H9 (cell line): ENCODE results near the gene ADGRL2. TPM values are rescaled to one million over a fixed set of nuclear protein-coding genes. Genes with fewer than 3 reads are reported as not detected.

ENCODE experiments used
- DNase-seq: peaks from one replicate; pipeline ENCODE4 v3.0.0-alpha.2; 2017
- H2AFZ ChIP-seq: one replicate; pipeline ENCODE4 v1.6.1; 2013; ENCODE audit warnings: mild to moderate bottlenecking, low read length, control low read depth, moderate library complexity
- H2AK5ac ChIP-seq: 2 replicates; pipeline ENCODE4 v1.6.1; 2013; ENCODE audit warnings: low read length, control low read depth, mixed read lengths; ENCODE audit not compliant: insufficient read length
- H2BK120ac ChIP-seq: one replicate; pipeline ENCODE4 v1.6.1; 2013; ENCODE audit warnings: low read depth, mild to moderate bottlenecking, low read length, control low read depth, inconsistent platforms; ENCODE audit not compliant: poor library complexity, severe bottlenecking
- H2BK12ac ChIP-seq: 2 replicates; pipeline ENCODE4 v1.6.1; 2013; ENCODE audit warnings: low read length, control low read depth, mixed read lengths, low read depth; ENCODE audit not compliant: insufficient read length
- H2BK15ac ChIP-seq: 2 replicates; pipeline ENCODE4 v1.6.1; 2013; ENCODE audit warnings: low read depth, low read length, control low read depth
- H2BK20ac ChIP-seq: one replicate; pipeline ENCODE4 v1.6.1; 2013; ENCODE audit warnings: low read depth, mild to moderate bottlenecking, low read length, control low read depth, inconsistent platforms; ENCODE audit not compliant: poor library complexity, severe bottlenecking
- H2BK5ac ChIP-seq: 2 replicates; pipeline ENCODE4 v1.6.1; 2013; ENCODE audit warnings: low read length, control low read depth, mixed read lengths; ENCODE audit not compliant: insufficient read length
- H3K14ac ChIP-seq: 2 replicates; pipeline ENCODE4 v1.6.1; 2013; ENCODE audit warnings: low read length, control low read depth; ENCODE audit not compliant: insufficient read depth
- H3K18ac ChIP-seq: 2 replicates; pipeline ENCODE4 v1.6.1; 2013; ENCODE audit warnings: low read depth, mild to moderate bottlenecking, mixed read lengths, low read length, control low read depth; ENCODE audit not compliant: insufficient read length
- H3K23ac ChIP-seq: 2 replicates; pipeline ENCODE4 v1.6.1; 2013; ENCODE audit warnings: low read length, control low read depth, mixed read lengths, low read depth; ENCODE audit not compliant: insufficient read length
- H3K23me2 ChIP-seq: 2 replicates; pipeline ENCODE4 v1.6.1; 2013; ENCODE audit warnings: low read depth, mild to moderate bottlenecking, mixed read lengths, low read length, control low read depth; ENCODE audit not compliant: insufficient read length, poor library complexity, severe bottlenecking
- H3K27ac ChIP-seq: 2 replicates; pipeline ENCODE4 v1.5.1; 2013; ENCODE audit warnings: low read length, control low read depth, mixed read lengths, low read depth; ENCODE audit not compliant: insufficient read length
- H3K27me3 ChIP-seq: 2 replicates; pipeline ENCODE4 v1.6.1; 2013; ENCODE audit warnings: low read length, control low read depth, inconsistent platforms; ENCODE audit not compliant: insufficient read depth
- H3K4ac ChIP-seq: 2 replicates; pipeline ENCODE4 v1.6.1; 2013; ENCODE audit warnings: low read depth, mild to moderate bottlenecking, control low read depth, inconsistent platforms, low read length, moderate library complexity
- H3K4me1 ChIP-seq: 2 replicates; pipeline ENCODE4 v1.6.1; 2013; ENCODE audit warnings: low read length, control low read depth, inconsistent platforms; ENCODE audit not compliant: insufficient read depth
- H3K4me2 ChIP-seq: 2 replicates; pipeline ENCODE4 v1.6.1; 2013; ENCODE audit warnings: low read length, control low read depth, mixed read lengths; ENCODE audit not compliant: insufficient read length, insufficient read depth
- H3K56ac ChIP-seq: 2 replicates; pipeline ENCODE4 v1.6.1; 2013; ENCODE audit warnings: low read depth, mild to moderate bottlenecking, mixed read lengths, low read length, control low read depth; ENCODE audit not compliant: insufficient read length
- H3K79me1 ChIP-seq: 2 replicates; pipeline ENCODE4 v1.6.1; 2013; ENCODE audit warnings: low read depth, mild to moderate bottlenecking, moderate library complexity, low read length, control low read depth, inconsistent platforms; ENCODE audit not compliant: insufficient read depth, poor library complexity, severe bottlenecking
- H3K79me2 ChIP-seq: 2 replicates; pipeline ENCODE4 v1.6.1; 2013; ENCODE audit warnings: low read length, control low read depth, inconsistent platforms; ENCODE audit not compliant: insufficient read depth
- H3K9ac ChIP-seq: 2 replicates; pipeline ENCODE4 v1.6.1; 2013; ENCODE audit warnings: low read length, control low read depth, mixed read lengths; ENCODE audit not compliant: insufficient read length; ENCODE audit errors: extremely low read depth
- H3K9me3 ChIP-seq: one replicate; pipeline ENCODE4 v1.6.1; 2013; ENCODE audit warnings: low read depth, low read length, inconsistent platforms; ENCODE audit not compliant: control insufficient read depth
- H3T11ph ChIP-seq: one replicate; pipeline ENCODE4 v1.6.1; 2013; ENCODE audit warnings: mild to moderate bottlenecking, low read length, control low read depth, inconsistent platforms
- H4K20me1 ChIP-seq: one replicate; pipeline ENCODE4 v1.6.1; 2013; ENCODE audit not compliant: control insufficient read depth, insufficient read length, insufficient read depth
- H4K5ac ChIP-seq: 2 replicates; pipeline ENCODE4 v1.6.1; 2013; ENCODE audit warnings: low read depth, mild to moderate bottlenecking, mixed read lengths, low read length, control low read depth; ENCODE audit not compliant: insufficient read length
- H4K8ac ChIP-seq: replicated peaks from 2 replicates; pipeline ENCODE4 v1.6.1; 2013; ENCODE audit warnings: low read length, control low read depth, mixed read lengths, low read depth; ENCODE audit not compliant: insufficient read length
- H4K91ac ChIP-seq: 2 replicates; pipeline ENCODE4 v1.6.1; 2013; ENCODE audit warnings: low read depth, mild to moderate bottlenecking, moderate library complexity, mixed read lengths, low read length, control low read depth; ENCODE audit not compliant: insufficient read length
- H3K27ac Mint-ChIP-seq, 3 experiments: 2 replicates in 2 of 3; 3 replicates in 1 of 3; pipeline ENCODE4 v1.8.0; 2020 to 2021; ENCODE audit warnings: mixed read lengths in 3 of 3, mild to moderate bottlenecking in 1 of 3, moderate library complexity in 1 of 3
- H3K27me3 Mint-ChIP-seq: 2 replicates; pipeline ENCODE4 v1.8.0; 2021; ENCODE audit warnings: low read depth, mild to moderate bottlenecking, moderate library complexity, mixed read lengths
- H3K36me3 Mint-ChIP-seq, 3 experiments: 2 replicates in 2 of 3; 3 replicates in 1 of 3; pipeline ENCODE4 v1.8.0; 2020 to 2021; ENCODE audit warnings: low read depth in 3 of 3, mixed read lengths in 3 of 3; ENCODE audit not compliant: insufficient read depth in 1 of 3
- H3K4me1 Mint-ChIP-seq, 2 experiments: 2 replicates each; pipeline ENCODE4 v1.8.0; 2020; ENCODE audit warnings: mixed read lengths in 2 of 2
- H3K4me3 Mint-ChIP-seq, 2 experiments: 2 replicates in 1 of 2; 3 replicates in 1 of 2; pipeline ENCODE4 v1.8.0; 2020 to 2021; ENCODE audit warnings: mild to moderate bottlenecking in 2 of 2, mixed read lengths in 2 of 2, moderate library complexity in 1 of 2
- H3K9me3 Mint-ChIP-seq, 2 experiments: 2 replicates in 1 of 2; 3 replicates in 1 of 2; pipeline ENCODE4 v1.8.0; 2020; ENCODE audit warnings: mild to moderate bottlenecking in 2 of 2, mixed read lengths in 2 of 2, moderate library complexity in 1 of 2
- WGBS: extraction: QIAGEN DNeasy Blood & Tissue Kit; methylation state at CpG from one replicate; pipeline ENCODE4 v1.1.7; 2013; ENCODE audit warnings: missing lambda C conversion rate, low lambda C conversion rate, mixed read lengths; ENCODE audit not compliant: insufficient read length; ENCODE audit errors: extremely low coverage; 5-methylcytosine and 5-hydroxymethylcytosine counted together
- total RNA-seq: library from RNA; stranded (reverse); gene quantifications from 2 replicates; pipeline ENCODE4 v1.2.1, GENCODE V29; 2021
- TF ChIP-seq, protein P1 (sequence below): fragments of 200-600 bp; sonication (generic); conservative IDR thresholded peaks from 3 replicates; pipeline ENCODE4 v1.8.0; 2021; ENCODE audit warnings: antibody characterized with exemption, mild to moderate bottlenecking

ADGRL2 gene
- total RNA-seq, 1 experiment from 2014 or later, result 119 TPM

DNA sequence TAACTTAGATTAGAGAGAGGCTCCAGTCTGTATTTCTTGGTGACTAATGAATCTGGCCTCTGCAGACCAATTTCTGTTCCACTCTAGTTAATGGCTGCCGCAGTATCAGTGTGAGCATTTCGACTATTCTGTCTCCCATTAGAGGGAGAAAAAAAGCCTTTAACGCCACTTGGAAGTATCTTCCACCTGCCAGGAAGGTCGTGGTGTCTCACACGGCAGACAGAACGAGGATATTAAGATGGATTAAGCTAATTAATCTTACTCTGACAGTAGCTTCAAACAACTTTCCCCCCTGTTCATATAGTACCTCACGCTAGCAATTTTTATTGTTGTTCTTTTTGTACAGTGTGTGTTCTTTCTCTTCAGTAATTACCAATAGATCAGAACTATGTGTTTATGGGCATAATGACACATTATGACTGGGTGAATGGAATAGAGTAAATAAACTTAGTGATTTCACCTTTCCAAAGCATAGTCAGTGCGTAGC is 153.8 kb downstream of the ADGRL2 start:
- Histone ChIP-seq H3K79me1 (no peaks in the 10 kb centered on the region), H3K56ac (no peak overlapping the region), H3K23ac (no peak overlapping the region), H2BK5ac (no peak overlapping the region), H2BK120ac (no peak overlapping the region), H3K23me2 (no peaks in the 10 kb centered on the region), H3K18ac (no peak overlapping the region), H4K8ac (no peak overlapping the region), H3T11ph (no peak overlapping the region), H3K9ac (no peak overlapping the region), H3K27ac (no peak overlapping the region), H3K14ac (no peak overlapping the region), H4K20me1 (no peaks in the 10 kb centered on the region), H3K4me2 (no peak overlapping the region), H3K79me2 (peaks cover 2% of the 10 kb centered on the region; the same call in 1 of the 2 replicates), H2BK20ac (no peak overlapping the region), H2AK5ac (no peak overlapping the region), H4K91ac (no peak overlapping the region), H3K27me3 (no peaks in the 10 kb centered on the region), H2AFZ (no peak overlapping the region), H4K5ac (no peak overlapping the region), H3K4ac (no peak overlapping the region), H2BK12ac (no peak overlapping the region), H3K4me1 (no peaks in the 10 kb centered on the region), H2BK15ac (no peak overlapping the region), H3K9me3 (no peaks in the 10 kb centered on the region)
- H3K27me3 Mint-ChIP-seq, result no peaks in the 10 kb centered on the region
- peaks cover 3 to 4% of the 10 kb centered on the region in 2 experiments; a peak in 4 of 5 replicates for H3K9me3 Mint-ChIP-seq
- no peaks in the 10 kb centered on the region for H3K4me1 Mint-ChIP-seq
- H3K27ac Mint-ChIP-seq, result peak overlapping the region in 1 of 3 experiments; percentile 52; a peak in 1 of 7 replicates
- WGBS, result no CpG with 5 or more reads among the region's 8 CpGs
- H3K36me3 Mint-ChIP-seq, result peaks cover 33 to 82% (median 74%) of the 10 kb centered on the region in 3 experiments
- no peak for DNase-seq
- TF ChIP-seq, protein P1, sequence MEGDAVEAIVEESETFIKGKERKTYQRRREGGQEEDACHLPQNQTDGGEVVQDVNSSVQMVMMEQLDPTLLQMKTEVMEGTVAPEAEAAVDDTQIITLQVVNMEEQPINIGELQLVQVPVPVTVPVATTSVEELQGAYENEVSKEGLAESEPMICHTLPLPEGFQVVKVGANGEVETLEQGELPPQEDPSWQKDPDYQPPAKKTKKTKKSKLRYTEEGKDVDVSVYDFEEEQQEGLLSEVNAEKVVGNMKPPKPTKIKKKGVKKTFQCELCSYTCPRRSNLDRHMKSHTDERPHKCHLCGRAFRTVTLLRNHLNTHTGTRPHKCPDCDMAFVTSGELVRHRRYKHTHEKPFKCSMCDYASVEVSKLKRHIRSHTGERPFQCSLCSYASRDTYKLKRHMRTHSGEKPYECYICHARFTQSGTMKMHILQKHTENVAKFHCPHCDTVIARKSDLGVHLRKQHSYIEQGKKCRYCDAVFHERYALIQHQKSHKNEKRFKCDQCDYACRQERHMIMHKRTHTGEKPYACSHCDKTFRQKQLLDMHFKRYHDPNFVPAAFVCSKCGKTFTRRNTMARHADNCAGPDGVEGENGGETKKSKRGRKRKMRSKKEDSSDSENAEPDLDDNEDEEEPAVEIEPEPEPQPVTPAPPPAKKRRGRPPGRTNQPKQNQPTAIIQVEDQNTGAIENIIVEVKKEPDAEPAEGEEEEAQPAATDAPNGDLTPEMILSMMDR, result no peak
- H3K4me3 Mint-ChIP-seq, result no peak overlapping the region
